ENCODE results near the gene TOMM20L.
"Not testable (repeated sequence)": the region's sequence is repeated elsewhere in the genome, so short reads cannot be mapped to it uniquely, and the experiment has no call there.

Gene TOMM20L

GRCh38 chr14:58395812-58396788 is at the start of gene TOMM20L:
TSS of gene TOMM20L (plus strand) at chr14:58395930. CDS start at chr14:58395958, 28 bp downstream.
- Histone ChIP-seq H3K9me3 (ENCODE audit: control insufficient read depth in 2 of 2, low read length in 2 of 2) (no peaks in the 10 kb centered on the region), H3K9ac (ENCODE audit: low read depth in 1 of 2, low read length in 2 of 2) (peak within 1 kb of the TSS; percentile 66 to 90), H3K4me1 (ENCODE audit: control insufficient read depth in 2 of 2, insufficient read depth in 2 of 2, low read length in 2 of 2) (peaks cover 7 to 9% of the 10 kb centered on the region in 2 donors)

GRCh38 chr14:58353516-58354299 is 42.0 kb upstream of the TOMM20L start:
- peak overlapping the region in 1 of 2 donors; percentile 14 for H3K4me3 ChIP-seq (ENCODE audit: low read length in 2 of 2)
- H3K9me3 ChIP-seq (ENCODE audit: control insufficient read depth in 2 of 2, low read length in 2 of 2), result no peaks in the 10 kb centered on the region
- peaks cover 34 to 65% of the 10 kb centered on the region in 2 donors for H3K36me3 ChIP-seq (ENCODE audit: control insufficient read depth in 2 of 2, insufficient read depth in 2 of 2, low read length in 2 of 2)
- peak overlapping the region in 1 of 2 donors; percentile 5 for H3K9ac ChIP-seq (ENCODE audit: low read depth in 1 of 2, low read length in 2 of 2)
- no peak overlapping the region for H3K27ac ChIP-seq (ENCODE audit: low read depth in 2 of 2, low read length in 2 of 2)
- H3K4me1 ChIP-seq (ENCODE audit: control insufficient read depth in 2 of 2, insufficient read depth in 2 of 2, low read length in 2 of 2), result no peaks in the 10 kb centered on the region
- no peaks in the 10 kb centered on the region for H3K27me3 ChIP-seq (ENCODE audit: control insufficient read depth in 2 of 2, insufficient read depth in 2 of 2, low read length in 2 of 2)

More at GRCh38 chr14:58395812-58396788, at the start of gene TOMM20L:
- Histone ChIP-seq H3K4me3 (ENCODE audit: low read length in 2 of 2) (peak within 1 kb of the TSS; percentile 74 to 79), H3K27ac (ENCODE audit: low read depth in 2 of 2, low read length in 2 of 2) (peak within 1 kb of the TSS; percentile 75 to 82), H3K27me3 (ENCODE audit: control insufficient read depth in 2 of 2, insufficient read depth in 2 of 2, low read length in 2 of 2) (no peaks in the 10 kb centered on the region), H3K36me3 (ENCODE audit: control insufficient read depth in 2 of 2, insufficient read depth in 2 of 2, low read length in 2 of 2) (no peaks in the 10 kb centered on the region)

GRCh38 chr14:58354808-58355207 is 40.9 kb upstream of the TOMM20L start:
- no peak overlapping the region for H3K27ac ChIP-seq (ENCODE audit: low read depth in 2 of 2, low read length in 2 of 2)

GRCh38 chr14:58356268-58356667 is 39.5 kb upstream of the TOMM20L start:
- no peaks in the 10 kb centered on the region for H3K27me3 ChIP-seq (ENCODE audit: control insufficient read depth in 2 of 2, insufficient read depth in 2 of 2, low read length in 2 of 2)
- no peak overlapping the region for H3K27ac ChIP-seq (ENCODE audit: low read depth in 2 of 2, low read length in 2 of 2)
- no peak overlapping the region for H3K9ac ChIP-seq (ENCODE audit: low read depth in 1 of 2, low read length in 2 of 2)
- H3K4me3 ChIP-seq (ENCODE audit: low read length in 2 of 2), result no peak overlapping the region
- H3K9me3 ChIP-seq (ENCODE audit: control insufficient read depth in 2 of 2, low read length in 2 of 2), result no peaks in the 10 kb centered on the region
- peaks cover 42 to 69% of the 10 kb centered on the region in 2 donors for H3K36me3 ChIP-seq (ENCODE audit: control insufficient read depth in 2 of 2, insufficient read depth in 2 of 2, low read length in 2 of 2)
- no peaks in the 10 kb centered on the region for H3K4me1 ChIP-seq (ENCODE audit: control insufficient read depth in 2 of 2, insufficient read depth in 2 of 2, low read length in 2 of 2)

More at GRCh38 chr14:58354808-58355207, 40.9 kb upstream of the TOMM20L start:
- no peak overlapping the region for H3K9ac ChIP-seq (ENCODE audit: low read depth in 1 of 2, low read length in 2 of 2)
- H3K4me1 ChIP-seq (ENCODE audit: control insufficient read depth in 2 of 2, insufficient read depth in 2 of 2, low read length in 2 of 2), result no peaks in the 10 kb centered on the region
- no peaks in the 10 kb centered on the region for H3K9me3 ChIP-seq (ENCODE audit: control insufficient read depth in 2 of 2, low read length in 2 of 2)
- H3K27me3 ChIP-seq (ENCODE audit: control insufficient read depth in 2 of 2, insufficient read depth in 2 of 2, low read length in 2 of 2), result no peaks in the 10 kb centered on the region
- H3K4me3 ChIP-seq (ENCODE audit: low read length in 2 of 2), result no peak overlapping the region
- H3K36me3 ChIP-seq (ENCODE audit: control insufficient read depth in 2 of 2, insufficient read depth in 2 of 2, low read length in 2 of 2), result peaks cover 35 to 65% of the 10 kb centered on the region in 2 donors

GRCh38 chr14:58362272-58362671 is 33.5 kb upstream of the TOMM20L start:
- H3K4me3 ChIP-seq (ENCODE audit: low read length in 2 of 2); H3K27me3 ChIP-seq (ENCODE audit: control insufficient read depth in 2 of 2, insufficient read depth in 2 of 2, low read length in 2 of 2); H3K9ac ChIP-seq (ENCODE audit: low read depth in 1 of 2, low read length in 2 of 2); H3K27ac ChIP-seq (ENCODE audit: low read depth in 2 of 2, low read length in 2 of 2); H3K9me3 ChIP-seq (ENCODE audit: control insufficient read depth in 2 of 2, low read length in 2 of 2); H3K4me1 ChIP-seq (ENCODE audit: control insufficient read depth in 2 of 2, insufficient read depth in 2 of 2, low read length in 2 of 2): not testable (repeated sequence)
- H3K36me3 ChIP-seq (ENCODE audit: control insufficient read depth in 2 of 2, insufficient read depth in 2 of 2, low read length in 2 of 2), result peaks cover 45 to 66% of the 10 kb centered on the region in 2 donors

GRCh38 chr14:58362798-58363412 is 32.8 kb upstream of the TOMM20L start:
- Histone ChIP-seq H3K9me3 (ENCODE audit: control insufficient read depth in 2 of 2, low read length in 2 of 2) (no peaks in the 10 kb centered on the region), H3K27ac (ENCODE audit: low read depth in 2 of 2, low read length in 2 of 2) (no peak overlapping the region), H3K4me1 (ENCODE audit: control insufficient read depth in 2 of 2, insufficient read depth in 2 of 2, low read length in 2 of 2) (no peaks in the 10 kb centered on the region), H3K36me3 (ENCODE audit: control insufficient read depth in 2 of 2, insufficient read depth in 2 of 2, low read length in 2 of 2) (peaks cover 52 to 68% of the 10 kb centered on the region in 2 donors), H3K9ac (ENCODE audit: low read depth in 1 of 2, low read length in 2 of 2) (no peak overlapping the region), H3K27me3 (ENCODE audit: control insufficient read depth in 2 of 2, insufficient read depth in 2 of 2, low read length in 2 of 2) (no peaks in the 10 kb centered on the region), H3K4me3 (ENCODE audit: low read length in 2 of 2) (no peak overlapping the region)

- peaks cover 57 to 62% of the 10 kb centered on the region in 2 donors for H3K36me3 ChIP-seq (ENCODE audit: control insufficient read depth in 2 of 2, insufficient read depth in 2 of 2, low read length in 2 of 2)
- no peaks in the 10 kb centered on the region for H3K27me3 ChIP-seq (ENCODE audit: control insufficient read depth in 2 of 2, insufficient read depth in 2 of 2, low read length in 2 of 2)
- no peak overlapping the region for H3K9ac ChIP-seq (ENCODE audit: low read depth in 1 of 2, low read length in 2 of 2)
- H3K4me3 ChIP-seq (ENCODE audit: low read length in 2 of 2), result no peak overlapping the region
- H3K27ac ChIP-seq (ENCODE audit: low read depth in 2 of 2, low read length in 2 of 2), result no peak overlapping the region
- H3K9me3 ChIP-seq (ENCODE audit: control insufficient read depth in 2 of 2, low read length in 2 of 2), result no peaks in the 10 kb centered on the region
- no peaks in the 10 kb centered on the region for H3K4me1 ChIP-seq (ENCODE audit: control insufficient read depth in 2 of 2, insufficient read depth in 2 of 2, low read length in 2 of 2)
Measured at GRCh38 chr14:58364316-58364715, 31.4 kb upstream of the TOMM20L start.

GRCh38 chr14:58367296-58367695 is 28.4 kb upstream of the TOMM20L start:
- Histone ChIP-seq H3K36me3 (ENCODE audit: control insufficient read depth in 2 of 2, insufficient read depth in 2 of 2, low read length in 2 of 2) (peaks cover 49 to 59% of the 10 kb centered on the region in 2 donors), H3K27me3 (ENCODE audit: control insufficient read depth in 2 of 2, insufficient read depth in 2 of 2, low read length in 2 of 2) (no peaks in the 10 kb centered on the region), H3K9me3 (ENCODE audit: control insufficient read depth in 2 of 2, low read length in 2 of 2) (no peaks in the 10 kb centered on the region), H3K4me3 (ENCODE audit: low read length in 2 of 2) (no peak overlapping the region), H3K4me1 (ENCODE audit: control insufficient read depth in 2 of 2, insufficient read depth in 2 of 2, low read length in 2 of 2) (no peaks in the 10 kb centered on the region), H3K9ac (ENCODE audit: low read depth in 1 of 2, low read length in 2 of 2) (no peak overlapping the region), H3K27ac (ENCODE audit: low read depth in 2 of 2, low read length in 2 of 2) (no peak overlapping the region)

GRCh38 chr14:58368956-58369355 is 26.8 kb upstream of the TOMM20L start:
- H3K4me3 ChIP-seq (ENCODE audit: low read length in 2 of 2), result no peak overlapping the region
- H3K9me3 ChIP-seq (ENCODE audit: control insufficient read depth in 2 of 2, low read length in 2 of 2), result no peaks in the 10 kb centered on the region
- no peak overlapping the region for H3K9ac ChIP-seq (ENCODE audit: low read depth in 1 of 2, low read length in 2 of 2)
- H3K4me1 ChIP-seq (ENCODE audit: control insufficient read depth in 2 of 2, insufficient read depth in 2 of 2, low read length in 2 of 2), result no peaks in the 10 kb centered on the region
- peaks cover 51 to 61% of the 10 kb centered on the region in 2 donors for H3K36me3 ChIP-seq (ENCODE audit: control insufficient read depth in 2 of 2, insufficient read depth in 2 of 2, low read length in 2 of 2)
- no peak overlapping the region for H3K27ac ChIP-seq (ENCODE audit: low read depth in 2 of 2, low read length in 2 of 2)
- no peaks in the 10 kb centered on the region for H3K27me3 ChIP-seq (ENCODE audit: control insufficient read depth in 2 of 2, insufficient read depth in 2 of 2, low read length in 2 of 2)

Measured in mucosa of rectum (tissue), 2 donors.